ENCODE measurements around the gene APMAP. TPM values are rescaled to one million over a fixed set of nuclear protein-coding genes. Genes with fewer than 3 reads are reported as not detected.

The APMAP gene
- total RNA-seq (2014; rRNA removed; shearing (Covaris generic)), result 77.7 and 79.2 TPM in 2 replicates

GRCh38 chr20:24992487-24993205, at the start of gene APMAP:
Gene APMAP (minus strand): TSS chr20:24992751. CDS start chr20:24992688, 63 bp downstream.
- peak; percentile 96 for DNase-seq (ENCODE audit: low read depth)

- no peak for DNase-seq (ENCODE audit: low read depth)
Observed at GRCh38 chr20:25041813-25042530, 49.4 kb upstream of the APMAP start.

- DNase-seq (ENCODE audit: low read depth), result no peak
Observed at GRCh38 chr20:25040438-25040831, 47.9 kb upstream of the APMAP start.

GRCh38 chr20:25039697-25040437, 47.3 kb upstream of the APMAP start:
- DNase-seq (ENCODE audit: low read depth), result peak; percentile 27

GRCh38 chr20:25038591-25039015, 46.1 kb upstream of the APMAP start:
- DNase-seq (ENCODE audit: low read depth), result no peak

- peak; percentile 18 for DNase-seq (ENCODE audit: low read depth)
Observed at GRCh38 chr20:25038103-25038410, 45.5 kb upstream of the APMAP start.

GRCh38 chr20:25037288-25038102, 44.9 kb upstream of the APMAP start:
- no peak for DNase-seq (ENCODE audit: low read depth)

- DNase-seq (ENCODE audit: low read depth), result no peak
Observed at GRCh38 chr20:25036331-25036936, 43.9 kb upstream of the APMAP start.

- no peak for DNase-seq (ENCODE audit: low read depth)
Observed at GRCh38 chr20:25035921-25036320, 43.4 kb upstream of the APMAP start.

- DNase-seq (ENCODE audit: low read depth), result no peak
Observed at GRCh38 chr20:25033924-25034300, 41.4 kb upstream of the APMAP start.

- DNase-seq (ENCODE audit: low read depth), result no peak
Observed at GRCh38 chr20:25033265-25033923, 40.8 kb upstream of the APMAP start.

GRCh38 chr20:25032478-25033264, 40.1 kb upstream of the APMAP start:
- peak; percentile 29 for DNase-seq (ENCODE audit: low read depth)

- DNase-seq (ENCODE audit: low read depth), result no peak
Observed at GRCh38 chr20:25032065-25032477, 39.5 kb upstream of the APMAP start.

GRCh38 chr20:25031241-25031640, 38.7 kb upstream of the APMAP start:
- DNase-seq (ENCODE audit: low read depth), result no peak

GRCh38 chr20:25030649-25031207, 38.2 kb upstream of the APMAP start:
- no peak for DNase-seq (ENCODE audit: low read depth)

- DNase-seq (ENCODE audit: low read depth), result no peak
Observed at GRCh38 chr20:25030007-25030648, 37.6 kb upstream of the APMAP start.

GRCh38 chr20:25025986-25026605, 33.5 kb upstream of the APMAP start:
- DNase-seq (ENCODE audit: low read depth), result no peak

- DNase-seq (ENCODE audit: low read depth), result no peak
Observed at GRCh38 chr20:25025091-25025861, 32.7 kb upstream of the APMAP start.
